ENCODE measurements around the gene DPYSL3.
"Not testable (repeated sequence)": the region's sequence is repeated elsewhere in the genome, so short reads cannot be mapped to it uniquely, and the experiment has no call there.

DPYSL3 gene

DNA sequence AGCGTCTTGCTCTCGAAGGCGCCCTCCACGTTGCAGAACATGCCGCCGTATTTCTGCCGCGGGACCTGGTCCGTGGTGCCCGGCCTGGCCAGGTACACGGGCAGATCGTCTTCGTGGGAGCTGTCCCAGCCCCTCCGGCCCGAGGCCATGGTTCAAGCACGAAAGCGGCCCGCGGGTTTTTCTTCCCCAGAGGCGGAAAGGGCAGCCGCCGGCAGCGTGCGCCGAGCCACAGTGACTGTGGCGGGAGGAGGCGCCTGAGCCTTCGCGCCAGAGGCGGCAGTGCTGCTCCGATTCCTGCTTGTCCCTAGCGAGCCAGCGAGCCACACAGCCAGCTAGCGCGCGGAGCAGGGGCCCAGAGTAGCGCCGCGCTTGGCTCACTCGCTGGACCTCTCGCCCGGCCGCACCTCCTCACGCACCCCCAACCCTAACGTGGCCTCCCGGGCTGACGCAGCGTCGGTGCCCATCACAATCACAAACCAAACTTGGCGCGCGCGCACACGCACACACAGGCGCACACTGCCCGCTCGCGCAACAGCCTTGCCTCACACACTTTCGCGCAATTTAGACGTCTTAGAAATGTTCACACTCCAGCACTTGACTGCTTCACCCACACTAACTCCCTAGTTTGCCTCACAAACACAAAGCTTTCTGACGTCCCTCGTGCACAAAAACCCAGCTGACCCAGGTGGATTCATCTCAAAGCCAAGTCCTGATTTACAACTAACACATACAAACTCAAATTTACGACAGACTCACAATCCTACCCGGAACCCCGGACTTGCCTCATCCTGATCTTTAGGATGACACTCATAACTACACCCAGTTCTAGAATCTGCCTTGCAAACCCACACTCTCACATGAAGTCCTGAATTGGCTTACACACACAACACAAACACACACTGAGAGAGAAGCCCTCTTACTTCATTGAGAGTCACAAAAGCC, at the start of gene DPYSL3:
TSS of gene DPYSL3 (minus strand) at position 359 of the 942 bp plus-strand sequence. CDS start at position 149, 210 bp downstream.
- TF ChIP-seq YY1 (IDR thresholded peaks at IDR 0.05; ENCODE audit: insufficient read depth, insufficient read length) (no peak), SUZ12 (IDR thresholded peaks at IDR 0.05; ENCODE audit: extremely low read depth, insufficient read depth, insufficient read length) (no peak)
- H3K36me3 ChIP-seq (ENCODE audit: insufficient read depth, insufficient read length, low read length) = no peaks in the 10 kb centered on the region
- H3K9ac ChIP-seq (ENCODE audit: insufficient read length, low read depth) = peak within 1 kb of the TSS; percentile 93
- no peaks in the 10 kb centered on the region for H3K9me3 ChIP-seq (ENCODE audit: insufficient read depth, low read length)
- peaks cover 32% of the 10 kb centered on the region for H3K27me3 ChIP-seq (ENCODE audit: insufficient read depth, insufficient read length)
- peak within 1 kb of the TSS; percentile 93 for H3K4me3 ChIP-seq (ENCODE audit: insufficient read length, low read depth)
- no peak for DNase-seq (ENCODE audit: low read depth, low spot score)
- H3K4me1 ChIP-seq (ENCODE audit: insufficient read depth, insufficient read length) = no peaks in the 10 kb centered on the region

DNA sequence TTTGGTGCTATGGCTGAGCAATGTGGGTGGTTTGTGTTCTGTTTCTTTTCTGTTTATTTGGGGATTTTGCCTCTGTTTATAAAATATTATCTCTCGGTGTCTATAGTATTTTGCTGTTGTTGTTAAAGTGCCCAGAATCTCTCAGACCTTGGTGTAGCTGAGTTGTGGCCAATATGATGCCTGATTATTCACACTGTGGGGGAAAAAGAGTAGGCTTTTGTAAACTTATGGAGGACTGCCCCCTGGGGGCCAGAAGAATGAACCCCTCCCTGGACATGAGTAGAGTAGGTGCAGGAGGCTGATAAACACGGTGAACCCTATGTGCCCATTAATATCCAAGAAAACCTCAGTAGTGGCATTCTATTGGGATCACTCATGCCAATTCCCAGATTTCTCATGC, 49.0 kb upstream of the DPYSL3 start:
- no peak overlapping the region for H3K9ac ChIP-seq (ENCODE audit: insufficient read length, low read depth)
- no peaks in the 10 kb centered on the region for H3K36me3 ChIP-seq (ENCODE audit: insufficient read depth, insufficient read length, low read length)
- H3K4me3 ChIP-seq (ENCODE audit: insufficient read length, low read depth) = no peak overlapping the region
- no peaks in the 10 kb centered on the region for H3K4me1 ChIP-seq (ENCODE audit: insufficient read depth, insufficient read length)
- no peak for DNase-seq (ENCODE audit: low read depth, low spot score)
- no peaks in the 10 kb centered on the region for H3K27me3 ChIP-seq (ENCODE audit: insufficient read depth, insufficient read length)
- TF ChIP-seq SUZ12 (IDR thresholded peaks at IDR 0.05; ENCODE audit: extremely low read depth, insufficient read depth, insufficient read length) (no peak), ZNF274 (IDR thresholded peaks at IDR 0.05; ENCODE audit: low read depth, low read length) (no peak), YY1 (IDR thresholded peaks at IDR 0.05; ENCODE audit: insufficient read depth, insufficient read length) (no peak)
- H3K9me3 ChIP-seq (ENCODE audit: insufficient read depth, low read length) = no peaks in the 10 kb centered on the region

DNA sequence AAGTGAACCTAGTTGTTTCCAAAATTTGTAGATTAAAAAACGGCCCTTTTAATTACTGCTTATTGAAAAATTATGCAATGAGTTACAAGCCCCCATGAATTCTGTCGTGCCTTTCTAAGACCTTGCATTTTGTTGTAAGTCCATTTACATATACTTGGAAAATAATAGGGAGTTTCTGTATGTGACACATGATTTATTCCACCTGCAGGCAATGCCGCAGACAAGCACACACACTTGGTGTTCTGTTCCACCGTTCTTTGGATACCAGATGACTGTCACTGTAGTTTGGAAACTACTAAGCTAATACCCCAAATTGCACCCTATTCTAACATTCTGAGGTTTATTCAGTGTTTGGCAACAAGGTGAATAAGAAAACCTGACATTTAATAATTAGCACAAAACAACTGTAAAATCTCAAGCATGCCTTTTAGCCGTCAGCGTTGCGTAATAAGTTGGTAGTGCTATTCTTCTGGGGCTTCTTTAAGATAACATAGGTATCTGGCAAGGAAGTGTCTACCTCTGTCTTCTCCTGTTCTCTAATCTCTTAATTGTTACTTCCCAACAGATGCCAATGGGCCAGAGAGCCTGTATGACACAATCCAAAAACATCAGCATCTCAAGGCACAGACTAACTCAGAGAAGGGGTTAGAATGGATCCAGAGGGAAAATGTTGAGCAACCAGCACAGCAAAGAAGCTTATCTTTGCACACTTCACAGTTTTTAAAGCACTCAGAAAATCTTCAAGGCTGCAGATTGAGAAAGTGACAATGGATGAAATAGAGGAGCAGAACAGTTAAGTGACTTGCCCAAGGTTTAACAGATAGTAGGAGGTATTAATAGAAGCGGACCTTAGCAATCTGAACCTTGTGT, 48.2 kb upstream of the DPYSL3 start:
- H3K9me3 ChIP-seq (ENCODE audit: insufficient read depth, low read length) = no peaks in the 10 kb centered on the region
- no peaks in the 10 kb centered on the region for H3K27me3 ChIP-seq (ENCODE audit: insufficient read depth, insufficient read length)
- TF ChIP-seq YY1 (IDR thresholded peaks at IDR 0.05; ENCODE audit: insufficient read depth, insufficient read length) (no peak), SUZ12 (IDR thresholded peaks at IDR 0.05; ENCODE audit: extremely low read depth, insufficient read depth, insufficient read length) (no peak), ZNF274 (IDR thresholded peaks at IDR 0.05; ENCODE audit: low read depth, low read length) (no peak)
- no peak for DNase-seq (ENCODE audit: low read depth, low spot score)
- no peak overlapping the region for H3K4me3 ChIP-seq (ENCODE audit: insufficient read length, low read depth)
- no peak overlapping the region for H3K9ac ChIP-seq (ENCODE audit: insufficient read length, low read depth)
- H3K4me1 ChIP-seq (ENCODE audit: insufficient read depth, insufficient read length) = no peaks in the 10 kb centered on the region
- H3K36me3 ChIP-seq (ENCODE audit: insufficient read depth, insufficient read length, low read length) = no peaks in the 10 kb centered on the region

DNA sequence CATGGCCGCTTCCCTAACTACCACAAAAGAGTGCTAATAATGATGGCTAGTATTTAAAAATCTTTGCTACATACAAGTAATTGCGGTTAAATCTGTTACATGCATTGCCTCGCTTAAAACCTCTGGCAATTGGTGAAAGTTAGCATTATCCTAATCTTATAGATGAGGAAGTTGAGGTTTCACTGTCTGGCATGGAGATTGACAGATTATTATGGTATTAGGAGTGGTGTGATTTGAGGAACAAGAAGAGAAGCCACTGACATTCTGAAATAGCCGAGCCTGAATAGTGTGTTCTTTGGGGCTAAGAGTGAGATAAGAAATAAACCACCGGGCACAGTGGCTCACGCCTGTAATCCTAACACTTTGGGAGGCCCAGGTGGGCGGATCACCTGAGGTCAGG, 45.3 kb upstream of the DPYSL3 start:
- TF ChIP-seq ZNF274 (IDR thresholded peaks at IDR 0.05; ENCODE audit: low read depth, low read length) (no peak), SUZ12 (IDR thresholded peaks at IDR 0.05; ENCODE audit: extremely low read depth, insufficient read depth, insufficient read length) (no peak), YY1 (IDR thresholded peaks at IDR 0.05; ENCODE audit: insufficient read depth, insufficient read length) (no peak)

DNA sequence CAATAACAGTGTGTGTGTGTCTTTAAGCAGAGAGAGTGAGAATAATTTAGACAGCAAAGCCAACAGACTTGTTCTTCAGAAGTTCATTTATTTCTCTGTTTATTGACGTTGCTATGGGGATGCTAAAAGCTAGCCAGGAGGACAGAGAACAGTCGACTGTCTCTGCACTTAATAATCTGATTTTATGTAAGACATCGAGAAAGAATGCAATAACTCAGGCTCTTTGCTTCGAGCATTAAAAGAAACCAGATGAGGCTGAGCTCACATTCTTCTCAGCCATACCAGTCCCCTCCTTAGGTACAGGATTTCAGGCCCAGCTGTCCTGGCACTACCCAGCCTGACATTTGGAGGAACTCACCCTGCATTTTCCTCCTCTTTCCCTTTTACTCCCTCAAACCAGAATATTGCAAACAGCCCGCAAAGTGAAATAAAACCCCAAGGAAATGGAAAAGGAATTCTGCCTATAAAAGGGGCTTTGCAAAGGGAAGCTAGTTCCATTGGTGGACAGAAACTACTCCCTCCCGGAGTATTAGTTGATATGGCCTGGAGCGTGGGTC, 44.5 kb upstream of the DPYSL3 start:
- TF ChIP-seq ZNF274 (IDR thresholded peaks at IDR 0.05; ENCODE audit: low read depth, low read length) (no peak), SUZ12 (IDR thresholded peaks at IDR 0.05; ENCODE audit: extremely low read depth, insufficient read depth, insufficient read length) (no peak), YY1 (IDR thresholded peaks at IDR 0.05; ENCODE audit: insufficient read depth, insufficient read length) (no peak)
- Histone ChIP-seq H3K9ac (ENCODE audit: insufficient read length, low read depth) (no peak overlapping the region), H3K9me3 (ENCODE audit: insufficient read depth, low read length) (peaks cover 5% of the 10 kb centered on the region; the same call in 1 of the 2 replicates), H3K36me3 (ENCODE audit: insufficient read depth, insufficient read length, low read length) (no peaks in the 10 kb centered on the region), H3K4me1 (ENCODE audit: insufficient read depth, insufficient read length) (no peaks in the 10 kb centered on the region), H3K4me3 (ENCODE audit: insufficient read length, low read depth) (no peak overlapping the region), H3K27me3 (ENCODE audit: insufficient read depth, insufficient read length) (no peaks in the 10 kb centered on the region)
- DNase-seq (ENCODE audit: low read depth, low spot score) = no peak

More for the DNA sequence above, 45.3 kb upstream of the DPYSL3 start:
- peaks cover under 1% of the 10 kb centered on the region; the same call in 1 of the 2 replicates for H3K9me3 ChIP-seq (ENCODE audit: insufficient read depth, low read length)
- no peaks in the 10 kb centered on the region for H3K4me1 ChIP-seq (ENCODE audit: insufficient read depth, insufficient read length)
- H3K9ac ChIP-seq (ENCODE audit: insufficient read length, low read depth) = no peak overlapping the region
- no peak for DNase-seq (ENCODE audit: low read depth, low spot score)
- no peak overlapping the region for H3K4me3 ChIP-seq (ENCODE audit: insufficient read length, low read depth)
- H3K27me3 ChIP-seq (ENCODE audit: insufficient read depth, insufficient read length) = no peaks in the 10 kb centered on the region
- H3K36me3 ChIP-seq (ENCODE audit: insufficient read depth, insufficient read length, low read length) = no peaks in the 10 kb centered on the region

DNA sequence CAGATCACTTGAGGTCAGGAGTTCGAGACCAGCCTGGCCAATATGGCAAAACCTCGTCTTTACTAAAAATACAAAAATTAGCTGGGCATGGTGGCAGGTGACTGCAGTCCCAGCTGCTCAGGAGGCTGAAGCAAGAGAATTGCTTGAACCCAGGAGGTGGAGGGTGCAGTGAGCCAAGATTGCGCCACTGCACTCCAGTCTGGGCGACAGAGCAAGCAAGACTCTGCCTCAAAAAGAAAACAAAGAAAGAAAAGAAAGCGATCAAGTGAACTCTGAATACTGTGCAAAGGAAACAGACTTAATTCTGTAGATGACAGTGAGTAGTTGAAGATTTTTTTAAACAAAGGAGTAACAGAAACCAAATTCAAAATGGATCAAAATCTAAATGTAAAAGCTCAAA, 43.9 kb upstream of the DPYSL3 start:
- H3K9me3 ChIP-seq (ENCODE audit: insufficient read depth, low read length); DNase-seq (ENCODE audit: low read depth, low spot score): not testable (repeated sequence)

DNA sequence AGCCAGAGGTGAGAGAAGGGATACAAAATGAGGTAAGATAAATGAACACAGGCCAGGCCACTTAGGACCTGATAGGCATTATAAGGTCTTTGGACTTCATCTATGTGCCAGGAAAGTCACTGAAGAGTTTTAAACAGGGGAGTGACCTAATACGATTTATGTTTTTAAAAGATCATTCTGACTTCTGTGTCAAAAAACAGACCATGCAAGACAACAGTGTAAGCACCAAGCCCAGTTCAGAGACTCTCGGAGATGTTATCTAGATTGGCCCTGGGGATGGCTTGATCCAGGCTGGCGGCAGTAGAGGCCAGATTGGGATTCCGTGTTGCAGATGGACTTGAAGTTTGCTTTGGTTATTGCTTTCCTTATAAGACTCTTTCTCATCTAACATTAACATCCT, 43.0 kb upstream of the DPYSL3 start:
- Histone ChIP-seq H3K9ac (ENCODE audit: insufficient read length, low read depth) (no peak overlapping the region), H3K36me3 (ENCODE audit: insufficient read depth, insufficient read length, low read length) (no peaks in the 10 kb centered on the region), H3K27me3 (ENCODE audit: insufficient read depth, insufficient read length) (no peaks in the 10 kb centered on the region), H3K9me3 (ENCODE audit: insufficient read depth, low read length) (peaks cover 5% of the 10 kb centered on the region; the same call in 1 of the 2 replicates), H3K4me1 (ENCODE audit: insufficient read depth, insufficient read length) (no peaks in the 10 kb centered on the region), H3K4me3 (ENCODE audit: insufficient read length, low read depth) (no peak overlapping the region)
- no peak for DNase-seq (ENCODE audit: low read depth, low spot score)
- TF ChIP-seq ZNF274 (IDR thresholded peaks at IDR 0.05; ENCODE audit: low read depth, low read length) (no peak), SUZ12 (IDR thresholded peaks at IDR 0.05; ENCODE audit: extremely low read depth, insufficient read depth, insufficient read length) (no peak), YY1 (IDR thresholded peaks at IDR 0.05; ENCODE audit: insufficient read depth, insufficient read length) (no peak)

More for the DNA sequence above, 43.9 kb upstream of the DPYSL3 start:
- not testable (repeated sequence) for H3K36me3 ChIP-seq (ENCODE audit: insufficient read depth, insufficient read length, low read length); H3K4me1 ChIP-seq (ENCODE audit: insufficient read depth, insufficient read length); H3K27me3 ChIP-seq (ENCODE audit: insufficient read depth, insufficient read length); H3K4me3 ChIP-seq (ENCODE audit: insufficient read length, low read depth); H3K9ac ChIP-seq (ENCODE audit: insufficient read length, low read depth)
